Gastrocnemius medialis (tissue), 4 donors: ENCODE measurements around the gene HPN.

ENCODE experiments used
- CTCF ChIP-seq, 5 experiments: fragments of 450-650 bp in 3 of 5; fragments of 200-600 bp in 2 of 5; sonication (generic) in 2 of 5; IDR thresholded peaks in 4 of 5; conservative IDR thresholded peaks in 1 of 5; 1 replicate in 4 of 5; 2 replicates in 1 of 5; pipeline ENCODE4 v1.5.1; 2016 to 2019; ENCODE audit warnings: antibody characterized with exemption in 5 of 5, mild to moderate bottlenecking in 3 of 5, moderate library complexity in 3 of 5
- POLR2A ChIP-seq, 2 donors: fragments of 450-650 bp; IDR thresholded peaks; one replicate each; pipeline ENCODE4 v1.6.1; 2017; ENCODE audit warnings: antibody characterized with exemption in 2 of 2, mild to moderate bottlenecking in 2 of 2, moderate library complexity in 2 of 2

- no peak for TF ChIP-seq POLR2A (IDR thresholded peaks at IDR 0.05)
- no peak for TF ChIP-seq CTCF (IDR thresholded peaks at IDR 0.05 in 4 of 5, conservative IDR thresholded peaks at IDR 0.05 in 1 of 5)
Observed at GRCh38 chr19:35095667-35096368, 54.3 kb downstream of the HPN start.
